ENCODE results near the gene ERBB4. TPM values are rescaled to one million over a fixed set of nuclear protein-coding genes. Genes with fewer than 3 reads are reported as not detected.
"Not testable (repeated sequence)": the region's sequence is repeated elsewhere in the genome, so short reads cannot be mapped to it uniquely, and the experiment has no call there.

The ERBB4 gene
- total RNA-seq, 1 donor from 2014 or later = 1.8 TPM

DNA sequence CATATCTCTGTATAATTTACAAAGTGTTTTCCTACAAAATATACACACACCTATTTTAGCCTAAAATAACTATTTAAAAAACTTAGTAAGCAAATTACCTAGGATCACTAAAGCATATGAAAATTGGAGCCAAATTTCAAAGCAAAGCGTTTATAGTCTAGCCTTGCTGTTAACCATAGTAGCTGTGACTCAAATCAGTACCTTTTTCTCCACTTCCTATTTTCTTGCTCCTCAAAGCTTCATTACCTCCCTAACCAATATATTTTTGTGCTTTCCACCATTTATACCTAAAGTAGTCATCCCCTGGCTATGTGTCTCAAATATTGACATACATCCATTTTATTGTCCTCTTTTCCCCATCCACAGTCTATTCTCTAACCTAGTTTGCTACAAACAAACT, 73.1 kb downstream of the ERBB4 start:
- Mint-ChIP-seq H3K4me1 (ENCODE audit: low read depth, unreplicated experiment) (no peaks in the 10 kb centered on the region), H3K27me3 (ENCODE audit: unreplicated experiment) (no peaks in the 10 kb centered on the region), H3K4me3 (ENCODE audit: unreplicated experiment) (no peak overlapping the region), H3K36me3 (ENCODE audit: unreplicated experiment) (peaks cover 4% of the 10 kb centered on the region), H3K9me3 (ENCODE audit: unreplicated experiment) (no peaks in the 10 kb centered on the region), H3K27ac (ENCODE audit: unreplicated experiment) (no peak overlapping the region)
- DNase-seq = no peak
- TF ChIP-seq, protein P1, sequence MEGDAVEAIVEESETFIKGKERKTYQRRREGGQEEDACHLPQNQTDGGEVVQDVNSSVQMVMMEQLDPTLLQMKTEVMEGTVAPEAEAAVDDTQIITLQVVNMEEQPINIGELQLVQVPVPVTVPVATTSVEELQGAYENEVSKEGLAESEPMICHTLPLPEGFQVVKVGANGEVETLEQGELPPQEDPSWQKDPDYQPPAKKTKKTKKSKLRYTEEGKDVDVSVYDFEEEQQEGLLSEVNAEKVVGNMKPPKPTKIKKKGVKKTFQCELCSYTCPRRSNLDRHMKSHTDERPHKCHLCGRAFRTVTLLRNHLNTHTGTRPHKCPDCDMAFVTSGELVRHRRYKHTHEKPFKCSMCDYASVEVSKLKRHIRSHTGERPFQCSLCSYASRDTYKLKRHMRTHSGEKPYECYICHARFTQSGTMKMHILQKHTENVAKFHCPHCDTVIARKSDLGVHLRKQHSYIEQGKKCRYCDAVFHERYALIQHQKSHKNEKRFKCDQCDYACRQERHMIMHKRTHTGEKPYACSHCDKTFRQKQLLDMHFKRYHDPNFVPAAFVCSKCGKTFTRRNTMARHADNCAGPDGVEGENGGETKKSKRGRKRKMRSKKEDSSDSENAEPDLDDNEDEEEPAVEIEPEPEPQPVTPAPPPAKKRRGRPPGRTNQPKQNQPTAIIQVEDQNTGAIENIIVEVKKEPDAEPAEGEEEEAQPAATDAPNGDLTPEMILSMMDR (IDR thresholded peaks at IDR 0.05; ENCODE audit: partially characterized antibody, unreplicated experiment) = no peak

DNA sequence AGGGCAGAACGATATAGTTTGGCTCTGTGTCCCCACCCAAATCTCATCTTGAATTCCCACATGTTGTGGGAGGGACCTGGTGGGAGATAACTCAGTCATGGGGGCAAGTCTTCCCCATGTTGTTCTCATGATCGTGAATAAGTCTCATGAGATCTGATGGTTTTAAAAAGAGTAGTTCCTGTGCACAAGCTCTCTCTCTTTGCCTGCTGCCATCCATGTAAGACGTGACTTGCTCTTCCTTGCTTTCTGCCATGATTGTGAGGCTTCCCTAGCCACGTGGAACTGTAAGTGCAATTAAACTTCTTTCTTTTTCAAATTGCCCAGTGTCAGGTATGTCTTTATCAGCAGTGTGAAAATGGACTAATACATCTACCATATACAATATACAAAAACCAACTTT, 76.9 kb downstream of the ERBB4 start:
- DNase-seq; H3K9me3 Mint-ChIP-seq (ENCODE audit: unreplicated experiment); H3K4me1 Mint-ChIP-seq (ENCODE audit: low read depth, unreplicated experiment); H3K4me3 Mint-ChIP-seq (ENCODE audit: unreplicated experiment); H3K27ac Mint-ChIP-seq (ENCODE audit: unreplicated experiment); H3K27me3 Mint-ChIP-seq (ENCODE audit: unreplicated experiment): not testable (repeated sequence)
- peaks cover 11% of the 10 kb centered on the region for H3K36me3 Mint-ChIP-seq (ENCODE audit: unreplicated experiment)

DNA sequence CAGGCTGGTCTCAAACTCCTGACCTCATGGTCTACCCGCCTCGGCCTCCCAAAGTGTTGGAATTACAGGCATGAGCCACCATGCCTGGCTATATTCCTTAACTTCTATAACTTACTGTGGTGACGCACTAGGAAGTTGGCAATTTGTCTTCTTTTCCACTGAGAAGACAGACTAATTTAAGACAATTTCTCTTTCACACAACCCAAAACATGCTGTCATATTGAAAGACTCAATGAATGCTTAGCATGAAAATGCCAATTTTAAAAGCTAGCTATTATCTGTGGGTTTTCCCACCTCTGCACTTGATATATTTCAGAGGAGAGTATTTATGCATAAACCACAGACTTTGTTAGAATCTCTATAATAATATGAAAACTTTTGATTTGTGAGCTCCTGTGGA, 84.5 kb downstream of the ERBB4 start:
- H3K4me3 Mint-ChIP-seq (ENCODE audit: unreplicated experiment) = no peak overlapping the region
- H3K4me1 Mint-ChIP-seq (ENCODE audit: low read depth, unreplicated experiment) = no peaks in the 10 kb centered on the region
- no peaks in the 10 kb centered on the region for H3K27me3 Mint-ChIP-seq (ENCODE audit: unreplicated experiment)
- TF ChIP-seq, protein P1 (IDR thresholded peaks at IDR 0.05; ENCODE audit: partially characterized antibody, unreplicated experiment) = no peak
- DNase-seq = no peak
- H3K36me3 Mint-ChIP-seq (ENCODE audit: unreplicated experiment) = no peaks in the 10 kb centered on the region
- H3K9me3 Mint-ChIP-seq (ENCODE audit: unreplicated experiment) = no peaks in the 10 kb centered on the region
- H3K27ac Mint-ChIP-seq (ENCODE audit: unreplicated experiment) = no peak overlapping the region

DNA sequence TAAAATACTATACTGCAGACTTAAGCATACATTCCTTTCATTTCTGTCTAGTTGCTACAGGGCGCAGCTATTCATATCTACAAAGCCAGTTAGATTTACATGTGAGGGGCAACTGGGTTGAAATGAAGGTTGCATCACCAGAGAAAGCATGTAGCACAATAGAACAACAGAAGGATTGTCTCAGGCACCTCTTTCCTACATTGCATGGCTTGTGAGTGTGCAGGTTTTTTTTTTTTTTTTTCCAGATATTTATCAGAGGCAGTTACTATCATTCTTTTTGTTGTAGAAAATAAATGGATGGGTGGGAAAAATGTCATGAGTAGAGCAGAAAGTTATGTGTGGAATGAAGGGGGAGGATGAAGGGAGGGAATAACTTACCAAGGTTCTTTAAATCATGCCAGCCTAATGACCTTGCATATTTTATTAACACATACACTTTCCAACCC, 86.8 kb downstream of the ERBB4 start:
- Mint-ChIP-seq H3K27ac (ENCODE audit: unreplicated experiment) (no peak overlapping the region), H3K4me3 (ENCODE audit: unreplicated experiment) (no peak overlapping the region), H3K27me3 (ENCODE audit: unreplicated experiment) (no peaks in the 10 kb centered on the region), H3K9me3 (ENCODE audit: unreplicated experiment) (no peaks in the 10 kb centered on the region), H3K4me1 (ENCODE audit: low read depth, unreplicated experiment) (no peaks in the 10 kb centered on the region), H3K36me3 (ENCODE audit: unreplicated experiment) (no peaks in the 10 kb centered on the region)
- DNase-seq = no peak
- TF ChIP-seq, protein P1 (IDR thresholded peaks at IDR 0.05; ENCODE audit: partially characterized antibody, unreplicated experiment) = no peak

DNA sequence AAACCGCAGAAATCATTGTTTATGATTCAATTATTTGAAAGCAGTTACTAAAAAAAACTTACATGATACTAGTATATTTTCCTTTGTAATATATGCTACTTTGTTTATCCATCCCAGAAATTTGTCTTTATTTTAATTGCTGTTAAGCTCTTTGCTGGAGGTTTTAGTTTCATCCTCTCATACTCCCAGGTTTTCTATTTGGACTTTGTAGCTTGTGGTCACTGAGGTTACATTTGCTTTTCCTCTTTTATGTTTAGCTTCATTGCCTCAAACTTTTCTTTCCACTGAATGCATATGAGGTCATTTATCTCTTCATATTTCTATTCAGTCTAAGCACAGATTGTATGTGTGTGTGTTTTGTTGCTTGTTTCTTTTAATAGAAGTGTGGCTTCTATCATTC, 89.9 kb downstream of the ERBB4 start:
- Mint-ChIP-seq H3K27me3 (ENCODE audit: unreplicated experiment) (no peaks in the 10 kb centered on the region), H3K9me3 (ENCODE audit: unreplicated experiment) (no peaks in the 10 kb centered on the region), H3K36me3 (ENCODE audit: unreplicated experiment) (no peaks in the 10 kb centered on the region), H3K4me1 (ENCODE audit: low read depth, unreplicated experiment) (no peaks in the 10 kb centered on the region), H3K27ac (ENCODE audit: unreplicated experiment) (no peak overlapping the region), H3K4me3 (ENCODE audit: unreplicated experiment) (no peak overlapping the region)
- TF ChIP-seq, protein P1 (IDR thresholded peaks at IDR 0.05; ENCODE audit: partially characterized antibody, unreplicated experiment) = no peak
- DNase-seq = no peak

DNA sequence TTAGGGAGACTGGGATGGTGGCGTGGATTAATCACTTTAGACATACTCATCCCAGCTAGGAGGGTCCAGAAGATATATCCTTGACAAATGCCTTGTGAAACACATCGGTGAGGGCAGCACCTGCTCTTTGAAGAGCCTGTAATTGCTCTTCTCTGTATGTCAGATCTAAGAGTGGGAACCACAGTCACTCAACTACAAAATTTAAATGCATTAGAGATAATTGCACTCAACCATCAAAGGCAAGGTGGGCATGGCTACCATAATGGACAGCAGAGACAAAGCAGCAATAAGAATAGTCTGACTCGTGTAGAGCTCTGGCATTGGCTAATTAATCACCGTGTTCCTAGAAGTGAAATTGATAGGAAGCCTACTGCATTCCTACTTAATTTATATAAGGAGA, 96.8 kb downstream of the ERBB4 start:
- H3K4me3 Mint-ChIP-seq (ENCODE audit: unreplicated experiment) = no peak overlapping the region
- TF ChIP-seq, protein P1 (IDR thresholded peaks at IDR 0.05; ENCODE audit: partially characterized antibody, unreplicated experiment) = no peak
- H3K36me3 Mint-ChIP-seq (ENCODE audit: unreplicated experiment) = peaks cover 8% of the 10 kb centered on the region
- H3K4me1 Mint-ChIP-seq (ENCODE audit: low read depth, unreplicated experiment) = no peaks in the 10 kb centered on the region
- no peaks in the 10 kb centered on the region for H3K27me3 Mint-ChIP-seq (ENCODE audit: unreplicated experiment)
- H3K27ac Mint-ChIP-seq (ENCODE audit: unreplicated experiment) = no peak overlapping the region
- DNase-seq = no peak
- H3K9me3 Mint-ChIP-seq (ENCODE audit: unreplicated experiment) = peaks cover 3% of the 10 kb centered on the region
